D721Med (cell line): ENCODE data around the gene RAMP3.

Experiments used
- DNase-seq: peaks from one replicate; pipeline ENCODE4 v3.0.0; 2011; ENCODE audit warnings: low spot score; ENCODE audit not compliant: insufficient read length
- FAIRE-seq: peaks from 2 replicates; lab custom pipeline; 2011; peaks lifted over from hg19 to GRCh38; lab: Jason Lieb, UNC
- CTCF ChIP-seq: IDR thresholded peaks from 2 replicates; pipeline ENCODE4 v1.5.1; 2012; ENCODE audit warnings: mild to moderate bottlenecking, control low read depth; ENCODE audit not compliant: insufficient read depth; ENCODE audit errors: missing control alignments

RAMP3 gene

GRCh38 chr7:45197461-45197860 is 39.9 kb downstream of the RAMP3 start:
- no peak for TF ChIP-seq CTCF
- FAIRE-seq (no peak), DNase-seq (no peak)

GRCh38 chr7:45198986-45199385 is 41.4 kb downstream of the RAMP3 start:
- FAIRE-seq (no peak), DNase-seq (no peak)
- TF ChIP-seq CTCF: no peak

GRCh38 chr7:45199506-45199905 is 41.9 kb downstream of the RAMP3 start:
- no peak for DNase-seq
- no peak for FAIRE-seq

GRCh38 chr7:45202625-45203024 is 45.0 kb downstream of the RAMP3 start:
- TF ChIP-seq CTCF: no peak
- no peak for FAIRE-seq
- DNase-seq: no peak

More at GRCh38 chr7:45199506-45199905, 41.9 kb downstream of the RAMP3 start:
- no peak for TF ChIP-seq CTCF

GRCh38 chr7:45203036-45203435 is 45.4 kb downstream of the RAMP3 start:
- no peak for DNase-seq
- TF ChIP-seq CTCF: no peak
- no peak for FAIRE-seq

- DNase-seq (no peak), FAIRE-seq (no peak)
Measured at GRCh38 chr7:45203459-45203858, 45.9 kb downstream of the RAMP3 start.

More at GRCh38 chr7:45203459-45203858, 45.9 kb downstream of the RAMP3 start:
- no peak for TF ChIP-seq CTCF
